PFSK-1 (cell line): ENCODE results near the gene MRPL20.

Experiments used
- POLR2AphosphoS5 ChIP-seq: IDR thresholded peaks from 2 replicates; pipeline ENCODE4 v1.6.1; 2012; ENCODE audit warnings: low read depth, mild to moderate bottlenecking, control low read depth, low read length, moderate library complexity
- TAF1 ChIP-seq: IDR thresholded peaks from 2 replicates; pipeline ENCODE4 v1.6.1; 2012; ENCODE audit warnings: low read length, control low read depth, borderline replicate concordance; ENCODE audit not compliant: insufficient read depth
- TF ChIP-seq, protein P1 (sequence below), 2 experiments: IDR thresholded peaks; 2 replicates each; pipeline versions ENCODE4 v1.6.1 to v1.8.0; 2011 to 2012; ENCODE audit warnings: low read depth in 2 of 2, low read length in 2 of 2, control low read depth in 1 of 2, inconsistent platforms in 1 of 2, mild to moderate bottlenecking in 1 of 2, moderate library complexity in 1 of 2; ENCODE audit not compliant: insufficient read depth in 1 of 2

DNA sequence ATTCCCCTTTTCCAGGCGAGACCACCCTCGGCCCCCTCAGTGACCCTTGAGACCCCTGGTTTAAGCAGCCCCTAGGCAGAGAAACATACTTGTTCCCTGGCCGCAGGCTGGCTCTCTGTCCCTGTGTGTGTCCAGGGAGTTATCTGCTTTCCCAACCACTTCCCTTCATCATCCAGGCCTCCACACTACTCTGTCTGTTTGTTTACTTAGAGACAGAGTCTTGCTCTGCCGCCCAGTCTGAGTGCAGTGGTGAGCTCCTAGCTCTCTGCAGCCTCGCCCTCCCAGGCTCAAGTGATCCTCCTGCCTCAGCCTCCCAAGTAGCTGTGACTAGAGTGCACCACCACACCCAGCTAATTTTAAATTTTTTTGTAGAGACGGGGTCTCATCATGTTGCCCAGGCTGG, 22.6 kb upstream of the MRPL20 start:
- TF ChIP-seq, protein P1, sequence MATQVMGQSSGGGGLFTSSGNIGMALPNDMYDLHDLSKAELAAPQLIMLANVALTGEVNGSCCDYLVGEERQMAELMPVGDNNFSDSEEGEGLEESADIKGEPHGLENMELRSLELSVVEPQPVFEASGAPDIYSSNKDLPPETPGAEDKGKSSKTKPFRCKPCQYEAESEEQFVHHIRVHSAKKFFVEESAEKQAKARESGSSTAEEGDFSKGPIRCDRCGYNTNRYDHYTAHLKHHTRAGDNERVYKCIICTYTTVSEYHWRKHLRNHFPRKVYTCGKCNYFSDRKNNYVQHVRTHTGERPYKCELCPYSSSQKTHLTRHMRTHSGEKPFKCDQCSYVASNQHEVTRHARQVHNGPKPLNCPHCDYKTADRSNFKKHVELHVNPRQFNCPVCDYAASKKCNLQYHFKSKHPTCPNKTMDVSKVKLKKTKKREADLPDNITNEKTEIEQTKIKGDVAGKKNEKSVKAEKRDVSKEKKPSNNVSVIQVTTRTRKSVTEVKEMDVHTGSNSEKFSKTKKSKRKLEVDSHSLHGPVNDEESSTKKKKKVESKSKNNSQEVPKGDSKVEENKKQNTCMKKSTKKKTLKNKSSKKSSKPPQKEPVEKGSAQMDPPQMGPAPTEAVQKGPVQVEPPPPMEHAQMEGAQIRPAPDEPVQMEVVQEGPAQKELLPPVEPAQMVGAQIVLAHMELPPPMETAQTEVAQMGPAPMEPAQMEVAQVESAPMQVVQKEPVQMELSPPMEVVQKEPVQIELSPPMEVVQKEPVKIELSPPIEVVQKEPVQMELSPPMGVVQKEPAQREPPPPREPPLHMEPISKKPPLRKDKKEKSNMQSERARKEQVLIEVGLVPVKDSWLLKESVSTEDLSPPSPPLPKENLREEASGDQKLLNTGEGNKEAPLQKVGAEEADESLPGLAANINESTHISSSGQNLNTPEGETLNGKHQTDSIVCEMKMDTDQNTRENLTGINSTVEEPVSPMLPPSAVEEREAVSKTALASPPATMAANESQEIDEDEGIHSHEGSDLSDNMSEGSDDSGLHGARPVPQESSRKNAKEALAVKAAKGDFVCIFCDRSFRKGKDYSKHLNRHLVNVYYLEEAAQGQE (IDR thresholded peaks at IDR 0.05; ENCODE audit: insufficient read depth in 1 of 2, low read depth in 2 of 2, low read length in 2 of 2): no peak
- TF ChIP-seq POLR2AphosphoS5 (no peak), TAF1 (no peak)
